C4-2B (cell line): ENCODE measurements around the gene TRERF1.

Experiments used
- ZFX ChIP-seq: fragments of 450-650 bp; IDR thresholded peaks from 2 replicates; pipeline ENCODE4 v1.6.1; 2017
- TF ChIP-seq, protein P1 (sequence below): fragments of 450-650 bp; conservative IDR thresholded peaks from 2 replicates; pipeline ENCODE4 v1.5.1; 2017; ENCODE audit warnings: mild to moderate bottlenecking

GRCh38 chr6:42418724-42419123 lies 33.0 kb downstream of the TRERF1 start:
- TF ChIP-seq, protein P1, sequence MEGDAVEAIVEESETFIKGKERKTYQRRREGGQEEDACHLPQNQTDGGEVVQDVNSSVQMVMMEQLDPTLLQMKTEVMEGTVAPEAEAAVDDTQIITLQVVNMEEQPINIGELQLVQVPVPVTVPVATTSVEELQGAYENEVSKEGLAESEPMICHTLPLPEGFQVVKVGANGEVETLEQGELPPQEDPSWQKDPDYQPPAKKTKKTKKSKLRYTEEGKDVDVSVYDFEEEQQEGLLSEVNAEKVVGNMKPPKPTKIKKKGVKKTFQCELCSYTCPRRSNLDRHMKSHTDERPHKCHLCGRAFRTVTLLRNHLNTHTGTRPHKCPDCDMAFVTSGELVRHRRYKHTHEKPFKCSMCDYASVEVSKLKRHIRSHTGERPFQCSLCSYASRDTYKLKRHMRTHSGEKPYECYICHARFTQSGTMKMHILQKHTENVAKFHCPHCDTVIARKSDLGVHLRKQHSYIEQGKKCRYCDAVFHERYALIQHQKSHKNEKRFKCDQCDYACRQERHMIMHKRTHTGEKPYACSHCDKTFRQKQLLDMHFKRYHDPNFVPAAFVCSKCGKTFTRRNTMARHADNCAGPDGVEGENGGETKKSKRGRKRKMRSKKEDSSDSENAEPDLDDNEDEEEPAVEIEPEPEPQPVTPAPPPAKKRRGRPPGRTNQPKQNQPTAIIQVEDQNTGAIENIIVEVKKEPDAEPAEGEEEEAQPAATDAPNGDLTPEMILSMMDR = no peak
- no peak for TF ChIP-seq ZFX
